Stimulated activated CD4-positive, alpha-beta T cell treated with anti-CD3 and anti-CD28 coated beads, Interleukin-1b, Interleukin-23, amount 100 ng/mL, for 48 hours (primary cell): ENCODE results near the gene ZNF70.

Experiments used
- DNase-seq: peaks from one replicate; pipeline ENCODE4 v3.0.0-alpha.2; 2020

The ZNF70 gene

DNA sequence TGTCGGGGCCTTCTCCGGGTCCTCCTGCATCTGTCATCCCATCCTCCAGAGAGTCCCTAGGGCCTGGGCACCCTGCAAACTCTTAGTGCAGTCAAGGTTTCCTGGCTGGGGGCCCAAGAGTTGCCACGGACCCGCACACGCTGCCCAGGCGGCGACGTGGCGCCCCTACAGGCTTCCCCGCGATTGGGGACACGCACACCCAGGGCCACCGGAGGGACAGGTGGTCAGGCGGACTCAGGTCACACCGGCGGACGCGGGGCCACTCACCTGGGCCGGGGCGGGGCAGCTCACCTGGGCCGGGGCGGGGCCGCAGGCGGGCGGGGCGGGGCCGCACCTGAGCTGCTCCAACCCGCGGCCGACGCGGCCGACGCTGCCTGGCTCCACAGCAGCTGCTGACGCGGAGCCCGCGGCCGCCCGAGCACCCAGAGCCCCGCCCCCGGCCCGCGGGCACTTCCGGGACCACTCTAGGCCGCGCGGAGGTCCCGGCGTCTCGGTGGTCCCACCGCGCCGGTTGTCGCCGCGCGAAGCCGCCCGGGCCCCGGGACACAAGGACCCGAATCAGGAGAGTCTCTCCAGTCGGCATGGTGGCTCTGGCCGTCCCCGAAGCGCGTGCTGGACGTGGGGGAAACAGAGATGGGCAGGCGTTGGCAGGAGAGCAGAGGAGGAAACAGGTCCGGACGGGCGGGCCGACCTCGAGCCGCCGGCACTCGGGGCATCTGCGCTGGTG lies at the start of gene ZNF70:
Gene ZNF70, minus strand, starts transcription at position 399 of the 727 bp plus-strand sequence. CDS start 5,972 bp downstream, outside the sequence.
- peak; percentile 80 for DNase-seq

- no peak for DNase-seq
Observed at GRCh38 chr22:23796461-23796860, 45.5 kb upstream of the ZNF70 start.

- no peak for DNase-seq
Observed at GRCh38 chr22:23793326-23793725, 42.4 kb upstream of the ZNF70 start.

DNA sequence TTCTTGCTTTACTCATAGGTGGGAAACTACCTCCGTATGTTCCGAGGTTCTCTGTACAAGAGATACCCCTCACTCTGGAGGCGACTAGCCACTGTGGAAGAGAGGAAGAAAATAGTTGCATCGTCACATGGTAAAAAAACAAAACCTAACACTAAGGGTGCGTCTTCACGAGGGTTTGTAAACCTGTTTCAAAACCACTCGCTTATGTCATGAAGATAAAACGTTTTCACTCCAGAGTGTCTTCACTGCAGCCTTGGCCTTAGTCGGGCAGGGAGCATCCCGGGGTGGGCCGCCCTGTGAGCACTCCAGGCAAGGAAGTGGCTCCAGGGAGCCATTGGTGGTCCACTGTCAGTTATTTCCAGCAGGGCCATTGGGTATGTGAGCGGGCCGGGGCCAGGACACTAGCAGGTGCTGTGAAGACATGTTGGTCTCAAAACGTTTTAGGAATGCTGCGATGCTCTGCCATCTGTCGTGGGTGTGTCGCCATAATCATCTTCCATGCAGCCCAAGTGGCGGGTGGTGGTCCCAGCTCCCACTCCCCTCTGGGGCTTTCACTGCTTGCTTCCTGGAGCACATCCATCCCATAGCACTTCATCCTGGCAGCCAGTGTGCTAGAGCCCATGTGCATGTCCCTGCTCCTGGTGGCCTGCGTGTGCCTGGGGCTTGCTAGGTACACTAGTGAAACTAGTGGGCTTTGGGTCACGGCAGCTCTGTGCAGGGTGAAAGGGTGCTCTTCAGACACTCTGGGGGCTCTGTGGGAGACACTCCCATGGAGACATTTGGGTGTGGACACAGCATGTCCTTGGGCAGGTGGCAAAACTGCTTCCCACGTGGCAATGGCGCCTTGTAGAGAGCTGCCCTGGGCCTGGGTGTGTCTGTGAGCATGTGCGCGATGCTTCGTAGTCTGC lies 41.1 kb upstream of the ZNF70 start:
- no peak for DNase-seq

DNA sequence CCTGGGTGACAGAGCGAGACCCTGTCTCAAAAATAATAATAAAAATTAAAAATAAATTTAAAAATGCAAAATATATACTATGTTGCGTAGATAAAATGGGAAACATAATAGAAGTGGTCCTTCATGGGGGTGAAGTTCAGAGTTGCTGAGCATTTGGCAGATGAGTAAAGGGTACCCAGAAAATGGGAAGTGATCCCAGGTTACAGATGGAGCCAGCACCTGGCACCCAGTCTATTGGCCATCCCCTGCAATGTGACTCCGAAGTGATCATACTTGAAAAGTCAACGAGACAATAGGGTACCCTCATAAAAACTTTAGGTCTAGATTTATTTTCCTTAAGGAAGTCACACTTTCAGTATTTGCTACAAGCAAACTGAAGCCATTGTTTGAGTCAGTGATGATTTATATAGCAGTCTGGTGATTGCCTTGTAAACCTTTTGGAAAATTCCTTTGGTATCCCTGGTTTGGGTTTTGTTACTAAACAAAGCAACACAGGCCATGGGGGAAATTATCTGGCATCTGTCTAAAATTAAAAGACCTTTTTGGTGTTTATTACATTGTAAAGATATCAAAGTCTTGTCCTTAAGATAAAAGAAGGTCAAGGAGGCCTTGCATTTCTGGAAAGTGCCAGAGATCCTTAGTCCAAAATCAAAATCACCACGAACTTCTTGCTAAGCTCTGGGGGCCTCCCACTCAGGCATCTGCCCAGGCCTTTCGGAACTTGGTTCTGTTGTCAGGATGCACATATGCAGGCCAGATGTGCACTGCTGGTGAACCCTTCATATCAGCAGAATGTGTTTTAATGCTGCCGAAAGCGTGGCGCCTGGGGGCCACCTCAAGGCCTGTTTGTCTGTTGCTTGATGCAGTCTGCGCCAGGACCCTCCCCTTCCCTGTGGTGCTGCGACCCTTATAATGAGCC lies 40.2 kb upstream of the ZNF70 start:
- DNase-seq, result no peak

DNA sequence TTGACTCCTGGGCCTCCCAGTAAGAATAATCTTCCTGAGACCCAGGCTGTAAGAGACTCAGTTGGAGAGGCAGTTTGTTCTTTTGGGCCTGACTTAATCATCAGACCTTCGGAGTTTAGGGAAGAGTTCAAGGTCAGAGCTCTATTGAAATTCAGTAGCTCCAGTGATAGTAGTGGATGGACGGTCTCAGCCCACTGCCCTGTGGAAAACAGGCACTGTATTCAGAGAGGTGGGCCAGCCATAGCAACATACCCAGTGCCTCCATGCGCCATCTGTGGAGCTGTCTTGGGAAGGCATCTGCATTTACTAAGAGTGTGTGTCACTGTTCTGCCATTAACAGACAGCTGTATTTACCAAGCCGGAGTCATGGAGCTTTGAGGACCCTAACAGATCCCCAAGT lies 38.7 kb upstream of the ZNF70 start:
- no peak for DNase-seq

GRCh38 chr22:23789121-23789520 lies 38.2 kb upstream of the ZNF70 start:
- no peak for DNase-seq

DNA sequence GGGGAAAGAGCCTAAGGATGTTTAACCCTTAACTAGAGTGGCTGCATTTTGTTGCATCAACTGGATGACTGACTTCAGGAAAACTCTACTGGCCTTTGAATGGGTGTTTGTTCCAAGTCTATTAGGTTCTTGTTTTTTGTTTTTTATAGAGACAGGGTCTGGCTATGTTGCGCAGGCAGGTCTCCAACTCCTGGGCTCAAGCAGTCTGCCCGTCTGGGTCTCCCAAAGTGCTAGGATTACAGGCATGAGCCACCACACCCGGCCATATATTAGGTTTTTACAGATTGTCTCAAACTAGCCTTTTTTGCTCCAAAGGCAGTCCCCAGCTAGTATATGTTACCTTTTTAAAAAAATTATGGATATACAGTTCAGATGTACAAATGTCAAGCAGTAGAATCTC lies 37.0 kb upstream of the ZNF70 start:
- no peak for DNase-seq

GRCh38 chr22:23787600-23787896 lies 36.6 kb upstream of the ZNF70 start:
- no peak for DNase-seq

GRCh38 chr22:23786752-23787599 lies 36.1 kb upstream of the ZNF70 start, which contains the start of gene SMARCB1:
TSS of gene SMARCB1 (plus strand) at chr22:23786966. CDS start at chr22:23787170, 204 bp downstream.
- DNase-seq, result peak; percentile 88

DNA sequence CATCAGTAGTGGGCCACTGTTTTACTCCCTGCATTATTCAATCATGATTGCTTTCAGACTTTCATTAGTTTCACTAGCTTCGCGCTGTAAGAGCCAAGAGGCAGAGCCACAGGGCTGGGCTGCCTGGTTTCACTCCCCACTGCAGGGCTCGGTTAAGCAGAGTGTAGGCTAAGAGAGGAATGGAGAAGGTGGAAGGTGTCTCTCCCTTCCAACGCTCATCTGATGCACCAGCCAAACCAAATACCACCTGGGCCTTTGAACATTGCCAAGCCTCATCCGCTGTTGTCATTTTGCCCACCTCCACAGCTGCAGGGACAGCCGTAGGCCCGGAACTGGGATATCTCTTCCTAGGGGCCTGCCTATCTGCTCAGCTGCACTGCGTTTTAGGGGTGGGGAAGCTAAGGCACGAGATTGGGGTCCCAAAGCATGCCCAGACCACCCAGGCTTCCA lies 35.4 kb upstream of the ZNF70 start:
- no peak for DNase-seq

DNA sequence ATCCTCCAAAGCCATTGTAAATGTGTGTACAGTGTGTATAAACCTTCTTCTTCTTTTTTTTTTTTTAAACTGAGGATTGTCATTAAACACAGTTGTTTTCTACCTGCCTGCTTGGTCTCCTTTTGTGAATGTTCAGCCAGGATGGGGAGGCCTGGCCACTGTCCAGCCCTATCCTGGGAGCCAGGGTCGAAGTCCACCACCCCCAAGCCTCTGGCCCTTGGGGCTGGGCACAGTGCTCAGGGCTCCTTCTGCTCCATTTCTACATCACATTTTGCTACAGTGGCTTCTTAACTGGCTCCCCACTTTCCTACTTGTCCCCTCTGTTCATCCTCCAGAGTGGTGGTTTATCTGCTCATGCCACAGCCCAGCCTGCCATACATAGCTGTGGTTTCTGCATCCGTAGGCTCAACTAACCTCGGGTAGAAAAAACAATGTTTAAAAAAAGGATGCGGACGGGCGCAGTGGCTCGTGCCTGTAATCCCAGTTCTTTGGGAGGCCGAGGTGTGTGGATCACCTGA lies 33.4 kb upstream of the ZNF70 start:
- DNase-seq, result no peak

DNA sequence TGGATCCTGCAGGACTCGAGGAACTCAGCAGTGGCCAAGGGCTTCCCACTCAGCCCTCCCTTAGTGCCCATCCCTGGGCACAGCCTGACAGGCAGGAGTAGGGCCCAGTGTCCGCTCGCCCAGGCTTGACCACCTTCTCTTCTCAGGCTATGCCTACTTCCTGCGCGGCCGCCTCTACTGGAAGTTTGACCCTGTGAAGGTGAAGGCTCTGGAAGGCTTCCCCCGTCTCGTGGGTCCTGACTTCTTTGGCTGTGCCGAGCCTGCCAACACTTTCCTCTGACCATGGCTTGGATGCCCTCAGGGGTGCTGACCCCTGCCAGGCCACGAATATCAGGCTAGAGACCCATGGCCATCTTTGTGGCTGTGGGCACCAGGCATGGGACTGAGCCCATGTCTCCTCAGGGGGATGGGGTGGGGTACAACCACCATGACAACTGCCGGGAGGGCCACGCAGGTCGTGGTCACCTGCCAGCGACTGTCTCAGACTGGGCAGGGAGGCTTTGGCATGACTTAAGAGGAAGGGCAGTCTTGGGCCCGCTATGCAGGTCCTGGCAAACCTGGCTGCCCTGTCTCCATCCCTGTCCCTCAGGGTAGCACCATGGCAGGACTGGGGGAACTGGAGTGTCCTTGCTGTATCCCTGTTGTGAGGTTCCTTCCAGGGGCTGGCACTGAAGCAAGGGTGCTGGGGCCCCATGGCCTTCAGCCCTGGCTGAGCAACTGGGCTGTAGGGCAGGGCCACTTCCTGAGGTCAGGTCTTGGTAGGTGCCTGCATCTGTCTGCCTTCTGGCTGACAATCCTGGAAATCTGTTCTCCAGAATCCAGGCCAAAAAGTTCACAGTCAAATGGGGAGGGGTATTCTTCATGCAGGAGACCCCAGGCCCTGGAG lies 32.6 kb upstream of the ZNF70 start:
- no peak for DNase-seq

DNA sequence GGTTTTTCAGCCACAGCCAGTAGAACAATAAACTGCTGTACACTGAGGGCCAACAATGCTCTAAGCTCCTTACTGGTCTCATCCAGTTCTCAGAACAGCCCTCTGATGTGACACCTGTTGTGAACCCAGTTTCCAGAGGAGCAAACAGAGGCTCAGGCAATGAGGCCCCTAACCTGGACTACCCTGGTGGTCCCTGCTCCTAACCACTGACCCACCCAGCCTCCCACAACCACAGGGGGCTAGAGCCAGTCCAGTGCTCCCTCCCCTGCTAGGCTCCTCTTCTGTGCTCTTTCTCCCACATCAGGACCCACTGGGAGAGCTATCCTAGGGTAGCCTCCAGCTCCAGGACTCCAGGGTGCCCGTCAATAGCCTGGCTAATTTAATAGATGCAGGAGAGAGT lies 31.8 kb upstream of the ZNF70 start:
- no peak for DNase-seq

GRCh38 chr22:23782252-23782651 lies 31.3 kb upstream of the ZNF70 start:
- DNase-seq, result no peak

GRCh38 chr22:23781511-23782183 lies 30.7 kb upstream of the ZNF70 start:
- no peak for DNase-seq

- no peak for DNase-seq
Observed at GRCh38 chr22:23781065-23781464, 30.2 kb upstream of the ZNF70 start.

DNA sequence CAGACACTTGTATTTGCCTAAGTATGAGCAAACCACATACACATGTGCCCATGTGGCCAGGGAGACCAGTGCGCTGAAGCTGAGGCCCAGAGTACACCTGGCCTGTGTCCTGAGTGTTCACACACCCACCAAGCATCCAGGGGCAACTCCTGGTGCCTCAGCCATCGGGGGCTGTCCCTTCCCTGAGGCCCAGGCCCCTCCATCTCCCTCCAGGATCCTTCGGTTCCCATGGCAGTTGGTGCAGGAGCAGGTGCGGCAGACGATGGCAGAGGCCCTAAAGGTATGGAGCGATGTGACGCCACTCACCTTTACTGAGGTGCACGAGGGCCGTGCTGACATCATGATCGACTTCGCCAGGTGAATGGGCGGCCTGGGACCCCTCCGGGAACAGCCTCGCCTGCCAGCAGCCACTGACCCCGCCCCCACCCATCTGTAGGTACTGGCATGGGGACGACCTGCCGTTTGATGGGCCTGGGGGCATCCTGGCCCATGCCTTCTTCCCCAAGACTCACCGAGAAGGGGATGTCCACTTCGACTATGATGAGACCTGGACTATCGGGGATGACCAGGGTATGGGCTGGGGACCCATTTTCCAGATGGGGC lies 29.3 kb upstream of the ZNF70 start:
- no peak for DNase-seq

GRCh38 chr22:23779731-23780130 lies 28.8 kb upstream of the ZNF70 start:
- DNase-seq, result no peak

GRCh38 chr22:23779083-23779482 lies 28.2 kb upstream of the ZNF70 start:
- DNase-seq, result no peak
